Mesenchymal stem cell (in vitro differentiated cells and primary cell): ENCODE measurements around the gene PSMD8.
A peak's percentile ranks its signal among the peaks of the same experiment; 100 is the strongest.

Source experiments
- DNase-seq: peaks from one replicate; pipeline ENCODE4 v3.0.0-alpha.2; 2013
- H2AFZ ChIP-seq: one replicate; pipeline ENCODE4 v1.6.1; 2013; ENCODE audit warnings: low read depth, mild to moderate bottlenecking, control low read depth, inconsistent platforms, low read length, moderate library complexity
- H2AK5ac ChIP-seq: 2 replicates; pipeline ENCODE4 v1.6.1; 2013; ENCODE audit warnings: low read length, moderate library complexity, mild to moderate bottlenecking, inconsistent platforms; ENCODE audit not compliant: severe bottlenecking
- H2BK120ac ChIP-seq: one replicate; pipeline ENCODE4 v1.6.1; 2013; ENCODE audit warnings: low read depth, mild to moderate bottlenecking, inconsistent platforms, low read length, moderate library complexity
- H2BK12ac ChIP-seq, 2 experiments: one replicate each; pipeline ENCODE4 v1.6.1; 2013; ENCODE audit warnings: inconsistent platforms in 2 of 2, low read length in 2 of 2, mild to moderate bottlenecking in 2 of 2, moderate library complexity in 2 of 2, control low read depth in 1 of 2
- H2BK15ac ChIP-seq: one replicate; pipeline ENCODE4 v1.6.1; 2013; ENCODE audit warnings: mild to moderate bottlenecking, low read depth, inconsistent platforms; ENCODE audit not compliant: poor library complexity, severe bottlenecking
- H2BK5ac ChIP-seq: 2 replicates; pipeline ENCODE4 v1.6.1; 2013; ENCODE audit warnings: low read depth, mild to moderate bottlenecking, low read length, control low read depth, inconsistent platforms; ENCODE audit not compliant: poor library complexity, severe bottlenecking
- H3K14ac ChIP-seq, 2 experiments: one replicate each; pipeline ENCODE4 v1.6.1; 2013; ENCODE audit warnings: inconsistent platforms in 2 of 2, low read length in 2 of 2, control low read depth in 1 of 2, mild to moderate bottlenecking in 1 of 2, moderate library complexity in 1 of 2
- H3K18ac ChIP-seq, 2 experiments: one replicate each; pipeline ENCODE4 v1.6.1; 2013; ENCODE audit warnings: inconsistent platforms in 2 of 2, low read length in 2 of 2, control low read depth in 1 of 2, low read depth in 1 of 2, mild to moderate bottlenecking in 1 of 2
- H3K23ac ChIP-seq, 2 experiments: one replicate each; pipeline ENCODE4 v1.6.1; 2013; ENCODE audit warnings: inconsistent platforms in 2 of 2, low read length in 2 of 2, mild to moderate bottlenecking in 2 of 2, moderate library complexity in 2 of 2, control low read depth in 1 of 2
- H3K27ac ChIP-seq: 2 replicates; pipeline ENCODE4 v1.5.1; 2013; ENCODE audit warnings: mild to moderate bottlenecking, moderate library complexity, low read length, control low read depth, inconsistent platforms; ENCODE audit not compliant: poor library complexity, severe bottlenecking
- H3K27me3 ChIP-seq, 2 experiments: 2 replicates each; pipeline versions ENCODE4 v1.6.1 to v1.7.0; 2013; ENCODE audit warnings: low read length in 2 of 2, mild to moderate bottlenecking in 2 of 2, moderate library complexity in 2 of 2, control low read depth in 1 of 2, inconsistent platforms in 1 of 2; ENCODE audit not compliant: control insufficient read depth in 1 of 2, insufficient read depth in 1 of 2
- H3K36me3 ChIP-seq, 2 experiments: 2 replicates each; pipeline versions ENCODE4 v1.6.1 to v1.7.0; 2013; ENCODE audit warnings: low read length in 2 of 2, control low read depth in 1 of 2, inconsistent platforms in 1 of 2, low read depth in 1 of 2, mild to moderate bottlenecking in 1 of 2; ENCODE audit not compliant: insufficient read depth in 2 of 2, control insufficient read depth in 1 of 2
- H3K4ac ChIP-seq, 2 experiments: one replicate each; pipeline ENCODE4 v1.6.1; 2013; ENCODE audit warnings: inconsistent platforms in 2 of 2, low read length in 2 of 2, mild to moderate bottlenecking in 2 of 2, moderate library complexity in 2 of 2, control low read depth in 1 of 2, low read depth in 1 of 2
- H3K4me1 ChIP-seq: 2 replicates; pipeline ENCODE4 v1.6.1; 2013; ENCODE audit warnings: low read depth, low read length, control low read depth; ENCODE audit not compliant: control insufficient read depth, insufficient read depth
- H3K4me2 ChIP-seq: 2 replicates; pipeline ENCODE4 v1.6.1; 2013; ENCODE audit warnings: low read length, mild to moderate bottlenecking, inconsistent platforms; ENCODE audit not compliant: poor library complexity, severe bottlenecking
- H3K4me3 ChIP-seq, 2 experiments: 2 replicates each; pipeline versions ENCODE4 v1.5.1 to v1.7.0; 2013; ENCODE audit warnings: low read length in 2 of 2, mild to moderate bottlenecking in 2 of 2, control low read depth in 1 of 2, low read depth in 1 of 2; ENCODE audit not compliant: insufficient read depth in 1 of 2
- H3K79me1 ChIP-seq: replicated peaks from 2 replicates; pipeline ENCODE4 v1.6.1; 2013; ENCODE audit warnings: mild to moderate bottlenecking, control low read depth, low read length, inconsistent platforms; ENCODE audit not compliant: poor library complexity, severe bottlenecking
- H3K9ac ChIP-seq: 2 replicates; pipeline ENCODE4 v1.7.0; 2013; ENCODE audit warnings: mild to moderate bottlenecking, low read length, moderate library complexity
- H3K9me3 ChIP-seq: 2 replicates; pipeline ENCODE4 v1.7.0; 2013; ENCODE audit warnings: mild to moderate bottlenecking, low read length; ENCODE audit not compliant: control insufficient read depth
- H4K8ac ChIP-seq: one replicate; pipeline ENCODE4 v1.6.1; 2013; ENCODE audit warnings: inconsistent platforms, mild to moderate bottlenecking, low read length, moderate library complexity
- H4K91ac ChIP-seq: one replicate; pipeline ENCODE4 v1.6.1; 2013; ENCODE audit warnings: mild to moderate bottlenecking, low read length, inconsistent platforms
- WGBS: methylation state at CpG from one replicate; pipeline ENCODE4 v1.1.7; 2013; ENCODE audit warnings: mixed read lengths; 5-methylcytosine and 5-hydroxymethylcytosine counted together

Gene PSMD8

GRCh38 chr19:38401148-38401547 lies 26.8 kb downstream of the PSMD8 start:
- peaks cover 8 to 14% of the 10 kb centered on the region in 2 experiments for H3K36me3 ChIP-seq
- WGBS, result 100% methylated on average over 1 of the region's 3 CpGs
- no peak overlapping the region for H3K4ac ChIP-seq
- H3K9ac ChIP-seq, result peak overlapping the region; percentile 57
- no peak overlapping the region for H2AK5ac ChIP-seq
- H2BK15ac ChIP-seq, result no peak overlapping the region
- H3K4me3 ChIP-seq, result no peak overlapping the region
- no peak overlapping the region for H3K18ac ChIP-seq
- no peak overlapping the region for H3K23ac ChIP-seq
- H2BK12ac ChIP-seq, result no peak overlapping the region
- no peak overlapping the region for H4K8ac ChIP-seq
- H3K4me2 ChIP-seq, result no peak overlapping the region
- H3K4me1 ChIP-seq, result peaks cover 18% of the 10 kb centered on the region
- peaks cover 0 to 3% of the 10 kb centered on the region in 2 experiments for H3K27me3 ChIP-seq
- no peak overlapping the region for H3K27ac ChIP-seq
- DNase-seq, result peak; percentile 95
- H2BK5ac ChIP-seq, result no peak overlapping the region
- no peak overlapping the region for H3K14ac ChIP-seq
- H3K9me3 ChIP-seq, result no peaks in the 10 kb centered on the region
- peaks cover 14% of the 10 kb centered on the region for H3K79me1 ChIP-seq
- H2BK120ac ChIP-seq, result no peak overlapping the region
- H4K91ac ChIP-seq, result no peak overlapping the region
- no peak overlapping the region for H2AFZ ChIP-seq

- Histone ChIP-seq H3K9me3 (no peaks in the 10 kb centered on the region), H2BK12ac (no peak overlapping the region), H3K14ac (no peak overlapping the region), H2AFZ (no peak overlapping the region), H3K79me1 (peaks cover 14% of the 10 kb centered on the region), H4K8ac (peak overlapping the region; percentile 41), H3K36me3 (peaks cover 17 to 20% of the 10 kb centered on the region in 2 experiments), H3K27ac (no peak overlapping the region), H3K9ac (peak overlapping the region; percentile 68), H3K4me2 (peak overlapping the region; percentile 70), H2AK5ac (no peak overlapping the region), H3K27me3 (no peaks in the 10 kb centered on the region), H3K4me3 (peak overlapping the region in 1 of 2 experiments; percentile 80), H3K23ac (no peak overlapping the region), H4K91ac (peak overlapping the region; percentile 39), H2BK5ac (no peak overlapping the region), H2BK15ac (no peak overlapping the region), H3K4me1 (peaks cover 18% of the 10 kb centered on the region), H3K4ac (no peak overlapping the region), H3K18ac (peak overlapping the region in 1 of 2 experiments; percentile 70), H2BK120ac (peak overlapping the region; percentile 73)
- no peak for DNase-seq
- 6% methylated on average over 12 of the region's 18 CpGs for WGBS
Measured at GRCh38 chr19:38402623-38402966, 28.2 kb downstream of the PSMD8 start.

- Histone ChIP-seq H3K14ac (peak within 1 kb of the TSS; percentile 57 to 98), H3K27ac (no peak within 1 kb of the TSS), H2AK5ac (no peak within 1 kb of the TSS), H3K36me3 (peaks cover 17 to 20% of the 10 kb centered on the region in 2 experiments), H3K9ac (peak within 1 kb of the TSS; percentile 89), H2BK12ac (peak within 1 kb of the TSS in 1 of 2 experiments; percentile 88), H4K8ac (peak within 1 kb of the TSS; percentile 41), H2AFZ (peak within 1 kb of the TSS; percentile 99), H3K4me2 (peak within 1 kb of the TSS; percentile 95), H3K4me3 (peak within 1 kb of the TSS; percentile 91), H3K27me3 (no peaks in the 10 kb centered on the region), H3K4ac (peak within 1 kb of the TSS; percentile 62 to 85), H3K79me1 (peaks cover 14% of the 10 kb centered on the region), H3K23ac (peak within 1 kb of the TSS in 1 of 2 experiments; percentile 98), H3K4me1 (peaks cover 17% of the 10 kb centered on the region), H3K18ac (peak within 1 kb of the TSS; percentile 94 to 98), H2BK5ac (no peak within 1 kb of the TSS), H4K91ac (peak within 1 kb of the TSS; percentile 92), H2BK120ac (peak within 1 kb of the TSS; percentile 92), H3K9me3 (no peaks in the 10 kb centered on the region), H2BK15ac (no peak within 1 kb of the TSS)
- WGBS, result 2% methylated on average over 76 of the region's 82 CpGs
- DNase-seq, result peak; percentile 96
Measured at GRCh38 chr19:38402967-38403674, 28.8 kb downstream of the PSMD8 start, which contains the start of gene FAM98C. TSS of gene FAM98C (plus strand) at chr19:38403093. CDS start at chr19:38403154, 61 bp downstream.

GRCh38 chr19:38404858-38405257 lies 30.5 kb downstream of the PSMD8 start:
- Histone ChIP-seq H3K4me3 (no peak overlapping the region), H4K8ac (no peak overlapping the region), H3K9me3 (no peaks in the 10 kb centered on the region), H3K14ac (no peak overlapping the region), H3K27me3 (no peaks in the 10 kb centered on the region), H2AFZ (no peak overlapping the region), H2BK5ac (no peak overlapping the region), H3K9ac (no peak overlapping the region), H2BK120ac (no peak overlapping the region), H3K79me1 (peaks cover 14% of the 10 kb centered on the region), H3K27ac (no peak overlapping the region), H4K91ac (no peak overlapping the region), H3K36me3 (peaks cover 17 to 20% of the 10 kb centered on the region in 2 experiments), H3K18ac (no peak overlapping the region), H3K23ac (no peak overlapping the region), H3K4me2 (no peak overlapping the region), H3K4ac (no peak overlapping the region), H3K4me1 (peaks cover 14% of the 10 kb centered on the region), H2BK15ac (no peak overlapping the region), H2AK5ac (no peak overlapping the region), H2BK12ac (no peak overlapping the region)
- WGBS, result 96% methylated on average over 6 of the region's 6 CpGs
- DNase-seq, result no peak
